ENCODE data around the gene METTL5.

GRCh38 chr2:169768262-169768995, 56.3 kb downstream of the METTL5 start:
- TF ChIP-seq CTCF (IDR thresholded peaks at IDR 0.05) = no peak
- TF ChIP-seq POLR2A (IDR thresholded peaks at IDR 0.05) = no peak

Measured in vagina (tissue), 2 donors.